Parathyroid adenoma (tissue), 2 donors: ENCODE data around the gene HABP2.

Experiments
- H2AFZ ChIP-seq: fragments of 300-600 bp; sonication (generic); one replicate; pipeline ENCODE4 v1.7.0; 2017; ENCODE audit warnings: antibody characterized with exemption, mild to moderate bottlenecking
- H3K27ac ChIP-seq: fragments of 300-600 bp; sonication (generic); one replicate; pipeline ENCODE4 v1.7.0; 2017
- H3K27me3 ChIP-seq: fragments of 300-600 bp; sonication (generic); one replicate; pipeline ENCODE4 v1.7.0; 2017; ENCODE audit warnings: low read length; ENCODE audit not compliant: control insufficient read depth, insufficient read depth
- H3K36me3 ChIP-seq: fragments of 300-600 bp; sonication (generic); one replicate; pipeline ENCODE4 v1.7.0; 2017; ENCODE audit warnings: low read length; ENCODE audit not compliant: control insufficient read depth, insufficient read depth
- H3K4me1 ChIP-seq: fragments of 300-600 bp; sonication (generic); one replicate; pipeline ENCODE4 v1.7.0; 2017; ENCODE audit warnings: control low read depth
- H3K4me2 ChIP-seq: fragments of 300-600 bp; sonication (generic); one replicate; pipeline ENCODE4 v1.7.0; 2017; ENCODE audit warnings: low read length
- H3K4me3 ChIP-seq: fragments of 300-600 bp; sonication (generic); one replicate; pipeline ENCODE4 v1.7.0; 2017; ENCODE audit warnings: low read depth, low read length
- H3K79me2 ChIP-seq: fragments of 300-600 bp; sonication (generic); one replicate; pipeline ENCODE4 v1.7.0; 2017; ENCODE audit warnings: control low read depth
- H3K9ac ChIP-seq: fragments of 300-600 bp; sonication (generic); one replicate; pipeline ENCODE4 v1.7.0; 2017; ENCODE audit warnings: mild to moderate bottlenecking
- H3K9me3 ChIP-seq: fragments of 300-600 bp; sonication (generic); one replicate; pipeline ENCODE4 v1.7.0; 2017; ENCODE audit warnings: low read length; ENCODE audit not compliant: control insufficient read depth
- CTCF ChIP-seq: fragments of 300-600 bp; sonication (generic); IDR thresholded peaks from one replicate; pipeline ENCODE4 v1.7.0; 2017; ENCODE audit warnings: antibody characterized with exemption, mild to moderate bottlenecking
- donor health status: primary hyperparathyroidism.

The HABP2 gene

DNA sequence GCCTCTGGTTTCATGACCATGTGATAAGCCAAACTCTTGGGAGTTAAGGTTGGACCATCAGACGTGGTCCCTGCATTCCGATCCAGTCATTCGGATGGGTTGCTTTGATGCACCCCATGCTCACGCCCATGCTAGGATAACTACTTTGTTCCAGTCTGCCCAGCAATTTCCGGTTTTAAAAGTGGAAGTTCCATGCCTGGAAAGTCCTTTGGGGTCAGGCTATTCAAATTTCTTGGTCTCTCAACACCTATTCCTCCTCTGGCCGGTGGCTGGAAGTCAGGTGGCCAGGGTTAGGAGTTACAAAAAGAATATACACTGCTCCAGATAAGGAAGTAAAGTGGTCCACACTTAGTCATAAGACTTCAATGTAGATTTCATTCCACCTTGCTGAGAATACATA, 37.7 kb upstream of the HABP2 start:
- Histone ChIP-seq H3K27me3 (no peaks in the 10 kb centered on the region), H3K4me2 (no peak overlapping the region), H3K4me3 (no peak overlapping the region), H3K36me3 (no peaks in the 10 kb centered on the region), H2AFZ (no peak overlapping the region), H3K4me1 (no peaks in the 10 kb centered on the region), H3K9me3 (no peaks in the 10 kb centered on the region), H3K27ac (no peak overlapping the region), H3K9ac (no peak overlapping the region), H3K79me2 (no peaks in the 10 kb centered on the region)
- TF ChIP-seq CTCF: no peak

- Histone ChIP-seq H3K79me2 (no peaks in the 10 kb centered on the region), H3K9me3 (no peaks in the 10 kb centered on the region), H3K4me2 (no peak overlapping the region), H3K27me3 (no peaks in the 10 kb centered on the region), H3K36me3 (no peaks in the 10 kb centered on the region), H3K9ac (no peak overlapping the region), H2AFZ (no peak overlapping the region), H3K4me3 (no peak overlapping the region), H3K27ac (no peak overlapping the region), H3K4me1 (no peaks in the 10 kb centered on the region)
- TF ChIP-seq CTCF: no peak
Measured at GRCh38 chr10:113515601-113516000, 37.3 kb upstream of the HABP2 start.

DNA sequence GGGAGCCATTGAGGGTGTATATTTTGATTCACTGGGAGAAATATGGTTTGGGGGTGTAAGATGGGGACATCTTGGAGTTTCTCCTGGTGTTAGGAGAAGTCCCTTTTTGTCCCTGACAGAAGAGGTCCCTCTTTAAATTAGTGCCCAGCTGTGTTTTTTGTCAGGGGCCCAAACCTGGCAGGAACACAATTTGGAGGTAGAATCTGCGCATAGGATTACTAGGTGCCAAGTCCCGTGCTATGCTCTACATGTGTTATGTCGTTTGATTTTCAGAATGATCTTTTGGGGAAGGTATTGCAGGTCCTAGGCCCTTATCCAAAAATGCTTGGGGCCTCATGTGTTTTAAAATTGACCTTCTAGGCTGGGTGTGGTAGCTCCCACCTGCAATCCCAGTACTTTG, 36.8 kb upstream of the HABP2 start:
- no peaks in the 10 kb centered on the region for H3K36me3 ChIP-seq
- H3K9ac ChIP-seq: no peak overlapping the region
- H3K4me2 ChIP-seq: no peak overlapping the region
- no peaks in the 10 kb centered on the region for H3K27me3 ChIP-seq
- H3K4me1 ChIP-seq: no peaks in the 10 kb centered on the region
- TF ChIP-seq CTCF: no peak
- no peaks in the 10 kb centered on the region for H3K9me3 ChIP-seq
- no peaks in the 10 kb centered on the region for H3K79me2 ChIP-seq
- no peak overlapping the region for H3K4me3 ChIP-seq
- H2AFZ ChIP-seq: no peak overlapping the region
- no peak overlapping the region for H3K27ac ChIP-seq

GRCh38 chr10:113517165-113517900, 35.5 kb upstream of the HABP2 start:
- Histone ChIP-seq H3K9me3 (no peaks in the 10 kb centered on the region), H3K79me2 (no peaks in the 10 kb centered on the region), H3K4me3 (no peak overlapping the region), H3K4me2 (no peak overlapping the region), H3K4me1 (no peaks in the 10 kb centered on the region), H3K27ac (no peak overlapping the region), H3K27me3 (no peaks in the 10 kb centered on the region), H3K36me3 (no peaks in the 10 kb centered on the region), H2AFZ (no peak overlapping the region), H3K9ac (no peak overlapping the region)
- TF ChIP-seq CTCF: no peak

- no peaks in the 10 kb centered on the region for H3K9me3 ChIP-seq
- H3K36me3 ChIP-seq: no peaks in the 10 kb centered on the region
- H3K9ac ChIP-seq: no peak overlapping the region
- no peak overlapping the region for H2AFZ ChIP-seq
- no peaks in the 10 kb centered on the region for H3K27me3 ChIP-seq
- H3K79me2 ChIP-seq: no peaks in the 10 kb centered on the region
- no peak overlapping the region for H3K4me3 ChIP-seq
- H3K27ac ChIP-seq: no peak overlapping the region
- H3K4me2 ChIP-seq: no peak overlapping the region
- H3K4me1 ChIP-seq: no peaks in the 10 kb centered on the region
- TF ChIP-seq CTCF: no peak
Measured at GRCh38 chr10:113517901-113518260, 35.0 kb upstream of the HABP2 start.
